Fibroblast of mammary gland (primary cell): ENCODE results near the gene LDB2.

Experiments used
- DNase-seq: peaks from one replicate; pipeline ENCODE4 v3.0.0-alpha.2; 2010; ENCODE audit warnings: low read depth
- H3K4me3 ChIP-seq: 2 replicates; pipeline ENCODE4 v1.5.1; 2011; ENCODE audit warnings: low read depth, mild to moderate bottlenecking, low read length, moderate library complexity; ENCODE audit not compliant: control insufficient read depth
- CTCF ChIP-seq: conservative IDR thresholded peaks from 2 replicates; pipeline ENCODE4 v1.5.1; 2011; ENCODE audit warnings: low read depth, low read length, inconsistent platforms; ENCODE audit not compliant: control insufficient read depth, insufficient read depth

The LDB2 gene

DNA sequence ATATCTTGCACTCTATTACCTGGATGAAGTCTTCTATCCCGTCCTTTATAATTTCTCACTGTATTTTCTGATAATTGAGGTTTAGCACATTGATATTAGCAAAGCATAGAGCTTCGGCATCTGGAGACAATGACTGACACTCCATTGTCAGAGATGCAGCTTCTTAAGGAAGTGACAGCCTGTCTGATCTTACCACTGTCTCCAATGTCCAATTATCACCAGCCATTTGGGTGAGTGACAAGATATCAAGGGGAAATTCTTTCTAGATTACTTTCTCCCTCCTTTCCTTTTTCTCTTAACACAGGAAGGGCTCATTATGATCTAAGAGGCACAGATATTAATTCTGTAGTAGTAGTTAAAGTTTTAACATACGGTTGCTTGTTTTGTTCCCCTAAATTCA is 86.4 kb downstream of the LDB2 start:
- DNase-seq = no peak
- no peak for TF ChIP-seq CTCF
- no peak overlapping the region for H3K4me3 ChIP-seq

DNA sequence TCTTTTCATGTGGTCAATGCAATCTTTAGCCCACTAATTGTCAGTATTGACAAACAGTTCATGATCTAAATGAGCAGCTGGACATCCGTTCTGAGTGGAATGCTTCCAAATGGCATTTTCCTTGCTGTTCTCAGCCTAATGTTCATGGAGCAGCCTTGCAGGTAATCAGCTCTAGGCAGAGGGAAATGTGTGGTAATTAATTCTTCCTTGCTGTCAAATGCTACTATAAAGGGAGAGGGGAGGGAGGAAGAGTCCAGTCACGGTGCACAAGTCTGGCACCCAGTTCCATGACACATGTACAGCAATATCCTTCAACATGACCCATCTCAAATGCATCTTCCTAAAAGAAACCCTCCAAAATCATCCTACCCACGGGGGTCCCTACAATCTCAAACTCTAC is 88.5 kb downstream of the LDB2 start:
- no peak overlapping the region for H3K4me3 ChIP-seq
- DNase-seq = no peak
- TF ChIP-seq CTCF = no peak

DNA sequence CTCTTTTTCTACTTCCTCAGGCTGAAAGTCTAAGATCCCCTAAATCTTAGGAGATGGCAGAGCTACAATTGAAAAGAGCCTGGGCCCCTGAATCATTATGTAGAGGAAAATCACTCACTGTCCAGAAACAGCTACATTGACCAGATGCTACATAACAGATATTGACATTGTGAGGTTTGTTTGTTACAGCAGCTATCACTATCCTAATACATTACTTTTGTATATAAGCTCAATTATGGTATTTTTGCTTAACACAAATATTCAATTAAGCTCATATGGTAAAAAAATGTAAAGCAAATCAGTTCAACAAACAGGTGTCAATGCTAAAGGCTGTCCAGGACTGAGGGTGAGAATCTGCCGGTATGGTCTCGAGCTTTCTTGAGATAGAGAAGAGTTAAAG is 89.4 kb downstream of the LDB2 start:
- no peak for DNase-seq
- no peak for TF ChIP-seq CTCF
- H3K4me3 ChIP-seq = no peak overlapping the region

GRCh38 chr4:16807355-16807754 is 91.1 kb downstream of the LDB2 start:
- TF ChIP-seq CTCF = no peak
- H3K4me3 ChIP-seq = no peak overlapping the region
- peak; percentile 16 for DNase-seq

DNA sequence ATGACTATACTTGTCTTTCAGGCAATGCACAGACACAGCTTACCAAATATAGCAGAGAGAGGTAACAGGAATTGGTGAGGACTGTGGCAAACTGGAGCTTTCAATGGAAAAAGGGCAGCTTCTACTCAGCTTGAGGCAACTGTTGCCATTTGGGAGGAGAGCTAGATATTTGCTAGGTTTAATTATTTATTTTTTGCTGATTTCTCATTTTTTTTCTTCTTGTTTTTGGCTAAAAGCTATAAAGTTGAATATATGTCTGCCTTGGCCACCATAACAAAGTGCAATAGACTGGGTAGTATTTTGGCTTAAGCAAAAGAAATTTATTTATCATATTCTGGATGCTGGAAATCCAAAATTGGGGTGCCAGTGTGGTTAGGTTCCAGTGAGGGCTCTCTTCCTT is 93.9 kb downstream of the LDB2 start:
- no peak for DNase-seq
- TF ChIP-seq CTCF = no peak
- H3K4me3 ChIP-seq = no peak overlapping the region

DNA sequence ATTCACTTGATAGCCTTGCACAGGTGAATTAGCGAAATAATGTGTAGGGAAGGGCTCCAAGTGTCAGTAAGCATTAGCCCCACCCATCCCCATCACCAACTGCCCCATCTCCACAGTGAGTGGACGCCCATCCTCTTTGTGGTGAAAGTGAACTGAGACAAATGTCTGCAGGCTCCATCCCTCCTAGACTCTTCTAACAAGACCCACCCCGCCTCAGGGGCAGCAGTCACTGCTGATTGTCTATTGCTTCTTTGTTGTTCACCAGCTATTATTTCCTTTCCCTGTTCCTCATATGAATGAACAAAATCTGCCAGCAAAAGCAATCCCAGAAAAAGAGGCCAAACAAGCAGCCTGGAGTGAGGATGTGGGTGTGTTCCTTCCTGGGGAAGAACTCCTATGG is 96.4 kb downstream of the LDB2 start:
- no peak for DNase-seq
- no peak for TF ChIP-seq CTCF

GRCh38 chr4:16801356-16801755 is 97.1 kb downstream of the LDB2 start:
- no peak overlapping the region for H3K4me3 ChIP-seq
- no peak for TF ChIP-seq CTCF
- DNase-seq = no peak

More for the DNA sequence above, 96.4 kb downstream of the LDB2 start:
- H3K4me3 ChIP-seq = no peak overlapping the region
